SK-N-SH treated with all-trans-retinoic acid at 6 μM for 48 hours (cell line): ENCODE data around the gene CCNT1.
"Not testable (repeated sequence)": the region's sequence is repeated elsewhere in the genome, so short reads cannot be mapped to it uniquely, and the experiment has no call there.

Experiments
- ATAC-seq: fragments of 200-7000 bp; cut with Tn5 transposase; 3 replicates; pipeline ENCODE4 v1.9.1; 2020; ENCODE audit warnings: mild to moderate bottlenecking, moderate library complexity
- ARNTL ChIP-seq: fragments of 450-650 bp; formaldehyde crosslinking; IDR thresholded peaks from 2 replicates; pipeline ENCODE4 v1.5.0; 2020; ENCODE audit warnings: low read depth, mild to moderate bottlenecking, moderate library complexity, borderline replicate concordance
- ESRRG ChIP-seq: fragments of 250-450 bp; sonication (Bioruptor Pico); IDR thresholded peaks from 2 replicates; pipeline ENCODE4 v1.6.1; 2021; ENCODE audit warnings: mild to moderate bottlenecking
- GLIS3 ChIP-seq: fragments of 250-450 bp; sonication (Bioruptor Pico); IDR thresholded peaks from 2 replicates; pipeline ENCODE4 v1.5.0; 2020; ENCODE audit warnings: mild to moderate bottlenecking, moderate library complexity
- ISL1 ChIP-seq: fragments of 250-450 bp; sonication (Bioruptor Pico); IDR thresholded peaks from 2 replicates; pipeline ENCODE4 v2.1.2; 2022; ENCODE audit warnings: mild to moderate bottlenecking, moderate library complexity
- OSR1 ChIP-seq: fragments of 250-450 bp; sonication (Bioruptor Pico); IDR thresholded peaks from 2 replicates; pipeline ENCODE4 v1.8.0; 2022; ENCODE audit warnings: moderate library complexity, mild to moderate bottlenecking, inconsistent platforms
- TCF4 ChIP-seq: fragments of 250-450 bp; sonication (Bioruptor Pico); IDR thresholded peaks from 2 replicates; pipeline ENCODE4 v1.8.0; 2021; ENCODE audit warnings: mild to moderate bottlenecking, moderate library complexity, borderline replicate concordance
- ZC3H10 ChIP-seq: fragments of 250-450 bp; sonication (Bioruptor Pico); IDR thresholded peaks from 2 replicates; pipeline ENCODE4 v1.5.1; 2021; ENCODE audit warnings: mild to moderate bottlenecking, moderate library complexity
- ZFP3 ChIP-seq: fragments of 250-450 bp; sonication (Bioruptor Pico); IDR thresholded peaks from 2 replicates; pipeline ENCODE4 v1.5.0; 2020; ENCODE audit warnings: mild to moderate bottlenecking, moderate library complexity
- ZFP30 ChIP-seq: fragments of 450-650 bp; formaldehyde crosslinking; IDR thresholded peaks from 2 replicates; pipeline ENCODE4 v1.5.0; 2022; ENCODE audit warnings: mild to moderate bottlenecking, moderate library complexity
- ZNF565 ChIP-seq: fragments of 450-650 bp; formaldehyde crosslinking; conservative IDR thresholded peaks from 2 replicates; pipeline ENCODE4 v1.5.0; 2020; ENCODE audit warnings: low read depth, mild to moderate bottlenecking, moderate library complexity
- ZNF70 ChIP-seq: fragments of 450-650 bp; formaldehyde crosslinking; IDR thresholded peaks from 2 replicates; pipeline ENCODE4 v1.5.0; 2020; ENCODE audit warnings: mild to moderate bottlenecking, moderate library complexity
- TF ChIP-seq, protein P1 (sequence below): fragments of 250-450 bp; sonication (Bioruptor Pico); IDR thresholded peaks from 2 replicates; pipeline ENCODE4 v1.8.0; 2020; ENCODE audit warnings: mild to moderate bottlenecking, moderate library complexity, borderline replicate concordance
- TF ChIP-seq, protein P2 (sequence below): fragments of 250-450 bp; sonication (Bioruptor Pico); IDR thresholded peaks from 2 replicates; pipeline ENCODE4 v1.5.0; 2020; ENCODE audit warnings: mild to moderate bottlenecking, moderate library complexity
- TF ChIP-seq, protein P3 (sequence below): fragments of 250-450 bp; sonication (Bioruptor Pico); IDR thresholded peaks from 2 replicates; pipeline ENCODE4 v1.8.0; 2021; ENCODE audit warnings: low read depth, mild to moderate bottlenecking, moderate library complexity, borderline replicate concordance
- TF ChIP-seq, protein P4 (sequence below): fragments of 250-450 bp; sonication (Bioruptor Pico); IDR thresholded peaks from 2 replicates; pipeline ENCODE4 v1.5.1; 2020; ENCODE audit warnings: low read depth, mild to moderate bottlenecking, moderate library complexity
- TF ChIP-seq, protein P5 (sequence below): fragments of 250-450 bp; sonication (Bioruptor Pico); IDR thresholded peaks from 2 replicates; pipeline ENCODE4 v1.5.1; 2021; ENCODE audit warnings: mild to moderate bottlenecking, moderate library complexity

CCNT1 gene

DNA sequence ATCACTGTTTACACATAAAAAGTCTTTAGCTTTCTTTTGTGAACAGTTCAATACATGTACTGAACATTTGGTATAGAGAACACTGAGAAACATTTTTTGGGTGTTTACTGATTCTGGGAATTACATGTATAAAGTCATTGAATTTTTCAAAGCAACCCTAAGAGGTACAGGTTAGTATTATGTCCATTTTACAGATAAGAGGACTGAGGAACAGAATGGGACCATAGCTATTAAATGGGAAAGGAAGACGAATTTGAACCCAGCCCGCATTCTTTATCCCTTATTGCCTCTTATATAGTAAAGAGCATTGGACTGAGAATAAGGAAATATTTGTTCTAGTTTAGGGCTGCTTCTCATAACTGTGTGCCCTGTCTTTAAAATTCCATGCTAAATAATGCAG is 33.6 kb downstream of the CCNT1 start:
- no peak for ATAC-seq
- TF ChIP-seq ZNF70 (CRISPR knock-in tag) (no peak), TCF4 (CRISPR knock-in tag) (no peak), OSR1 (no peak), ZNF565 (no peak), ZFP3 (CRISPR knock-in tag) (no peak), ARNTL (CRISPR knock-in tag) (no peak), ESRRG (CRISPR knock-in tag) (no peak), ZFP30 (CRISPR knock-in tag) (no peak)
- TF ChIP-seq, protein P1, sequence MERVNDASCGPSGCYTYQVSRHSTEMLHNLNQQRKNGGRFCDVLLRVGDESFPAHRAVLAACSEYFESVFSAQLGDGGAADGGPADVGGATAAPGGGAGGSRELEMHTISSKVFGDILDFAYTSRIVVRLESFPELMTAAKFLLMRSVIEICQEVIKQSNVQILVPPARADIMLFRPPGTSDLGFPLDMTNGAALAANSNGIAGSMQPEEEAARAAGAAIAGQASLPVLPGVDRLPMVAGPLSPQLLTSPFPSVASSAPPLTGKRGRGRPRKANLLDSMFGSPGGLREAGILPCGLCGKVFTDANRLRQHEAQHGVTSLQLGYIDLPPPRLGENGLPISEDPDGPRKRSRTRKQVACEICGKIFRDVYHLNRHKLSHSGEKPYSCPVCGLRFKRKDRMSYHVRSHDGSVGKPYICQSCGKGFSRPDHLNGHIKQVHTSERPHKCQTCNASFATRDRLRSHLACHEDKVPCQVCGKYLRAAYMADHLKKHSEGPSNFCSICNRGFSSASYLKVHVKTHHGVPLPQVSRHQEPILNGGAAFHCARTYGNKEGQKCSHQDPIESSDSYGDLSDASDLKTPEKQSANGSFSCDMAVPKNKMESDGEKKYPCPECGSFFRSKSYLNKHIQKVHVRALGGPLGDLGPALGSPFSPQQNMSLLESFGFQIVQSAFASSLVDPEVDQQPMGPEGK = no peak
- TF ChIP-seq, protein P2, sequence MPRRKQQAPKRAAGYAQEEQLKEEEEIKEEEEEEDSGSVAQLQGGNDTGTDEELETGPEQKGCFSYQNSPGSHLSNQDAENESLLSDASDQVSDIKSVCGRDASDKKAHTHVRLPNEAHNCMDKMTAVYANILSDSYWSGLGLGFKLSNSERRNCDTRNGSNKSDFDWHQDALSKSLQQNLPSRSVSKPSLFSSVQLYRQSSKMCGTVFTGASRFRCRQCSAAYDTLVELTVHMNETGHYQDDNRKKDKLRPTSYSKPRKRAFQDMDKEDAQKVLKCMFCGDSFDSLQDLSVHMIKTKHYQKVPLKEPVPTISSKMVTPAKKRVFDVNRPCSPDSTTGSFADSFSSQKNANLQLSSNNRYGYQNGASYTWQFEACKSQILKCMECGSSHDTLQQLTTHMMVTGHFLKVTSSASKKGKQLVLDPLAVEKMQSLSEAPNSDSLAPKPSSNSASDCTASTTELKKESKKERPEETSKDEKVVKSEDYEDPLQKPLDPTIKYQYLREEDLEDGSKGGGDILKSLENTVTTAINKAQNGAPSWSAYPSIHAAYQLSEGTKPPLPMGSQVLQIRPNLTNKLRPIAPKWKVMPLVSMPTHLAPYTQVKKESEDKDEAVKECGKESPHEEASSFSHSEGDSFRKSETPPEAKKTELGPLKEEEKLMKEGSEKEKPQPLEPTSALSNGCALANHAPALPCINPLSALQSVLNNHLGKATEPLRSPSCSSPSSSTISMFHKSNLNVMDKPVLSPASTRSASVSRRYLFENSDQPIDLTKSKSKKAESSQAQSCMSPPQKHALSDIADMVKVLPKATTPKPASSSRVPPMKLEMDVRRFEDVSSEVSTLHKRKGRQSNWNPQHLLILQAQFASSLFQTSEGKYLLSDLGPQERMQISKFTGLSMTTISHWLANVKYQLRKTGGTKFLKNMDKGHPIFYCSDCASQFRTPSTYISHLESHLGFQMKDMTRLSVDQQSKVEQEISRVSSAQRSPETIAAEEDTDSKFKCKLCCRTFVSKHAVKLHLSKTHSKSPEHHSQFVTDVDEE = no peak
- TF ChIP-seq, protein P3, sequence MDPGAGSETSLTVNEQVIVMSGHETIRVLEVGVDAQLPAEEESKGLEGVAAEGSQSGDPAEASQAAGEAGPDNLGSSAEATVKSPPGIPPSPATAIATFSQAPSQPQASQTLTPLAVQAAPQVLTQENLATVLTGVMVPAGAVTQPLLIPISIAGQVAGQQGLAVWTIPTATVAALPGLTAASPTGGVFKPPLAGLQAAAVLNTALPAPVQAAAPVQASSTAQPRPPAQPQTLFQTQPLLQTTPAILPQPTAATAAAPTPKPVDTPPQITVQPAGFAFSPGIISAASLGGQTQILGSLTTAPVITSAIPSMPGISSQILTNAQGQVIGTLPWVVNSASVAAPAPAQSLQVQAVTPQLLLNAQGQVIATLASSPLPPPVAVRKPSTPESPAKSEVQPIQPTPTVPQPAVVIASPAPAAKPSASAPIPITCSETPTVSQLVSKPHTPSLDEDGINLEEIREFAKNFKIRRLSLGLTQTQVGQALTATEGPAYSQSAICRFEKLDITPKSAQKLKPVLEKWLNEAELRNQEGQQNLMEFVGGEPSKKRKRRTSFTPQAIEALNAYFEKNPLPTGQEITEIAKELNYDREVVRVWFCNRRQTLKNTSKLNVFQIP (CRISPR knock-in tag) = no peak
- TF ChIP-seq, protein P4, sequence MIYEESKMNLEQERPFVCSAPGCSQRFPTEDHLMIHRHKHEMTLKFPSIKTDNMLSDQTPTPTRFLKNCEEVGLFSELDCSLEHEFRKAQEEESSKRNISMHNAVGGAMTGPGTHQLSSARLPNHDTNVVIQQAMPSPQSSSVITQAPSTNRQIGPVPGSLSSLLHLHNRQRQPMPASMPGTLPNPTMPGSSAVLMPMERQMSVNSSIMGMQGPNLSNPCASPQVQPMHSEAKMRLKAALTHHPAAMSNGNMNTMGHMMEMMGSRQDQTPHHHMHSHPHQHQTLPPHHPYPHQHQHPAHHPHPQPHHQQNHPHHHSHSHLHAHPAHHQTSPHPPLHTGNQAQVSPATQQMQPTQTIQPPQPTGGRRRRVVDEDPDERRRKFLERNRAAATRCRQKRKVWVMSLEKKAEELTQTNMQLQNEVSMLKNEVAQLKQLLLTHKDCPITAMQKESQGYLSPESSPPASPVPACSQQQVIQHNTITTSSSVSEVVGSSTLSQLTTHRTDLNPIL (CRISPR knock-in tag) = no peak
- TF ChIP-seq, all 23 proteins: peak for 0

DNA sequence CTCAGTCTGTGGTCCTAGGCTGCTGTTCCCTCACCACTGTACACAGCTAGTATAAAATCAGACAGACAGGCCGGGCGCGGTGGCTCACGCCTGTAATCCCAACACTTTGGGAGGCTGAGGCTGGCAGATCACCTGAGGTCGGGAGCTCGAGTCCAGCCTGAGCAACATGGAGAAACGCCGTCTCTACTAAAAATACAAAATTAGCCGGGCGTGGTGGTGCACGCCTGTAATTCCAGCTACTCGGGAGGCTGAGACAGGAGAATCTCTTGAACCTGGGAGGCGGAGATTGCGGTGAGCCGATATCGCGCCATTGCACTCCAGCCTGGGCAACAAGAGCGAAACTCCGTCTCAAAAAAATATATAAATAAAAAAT is 34.0 kb downstream of the CCNT1 start:
- ATAC-seq = not testable (repeated sequence)

DNA sequence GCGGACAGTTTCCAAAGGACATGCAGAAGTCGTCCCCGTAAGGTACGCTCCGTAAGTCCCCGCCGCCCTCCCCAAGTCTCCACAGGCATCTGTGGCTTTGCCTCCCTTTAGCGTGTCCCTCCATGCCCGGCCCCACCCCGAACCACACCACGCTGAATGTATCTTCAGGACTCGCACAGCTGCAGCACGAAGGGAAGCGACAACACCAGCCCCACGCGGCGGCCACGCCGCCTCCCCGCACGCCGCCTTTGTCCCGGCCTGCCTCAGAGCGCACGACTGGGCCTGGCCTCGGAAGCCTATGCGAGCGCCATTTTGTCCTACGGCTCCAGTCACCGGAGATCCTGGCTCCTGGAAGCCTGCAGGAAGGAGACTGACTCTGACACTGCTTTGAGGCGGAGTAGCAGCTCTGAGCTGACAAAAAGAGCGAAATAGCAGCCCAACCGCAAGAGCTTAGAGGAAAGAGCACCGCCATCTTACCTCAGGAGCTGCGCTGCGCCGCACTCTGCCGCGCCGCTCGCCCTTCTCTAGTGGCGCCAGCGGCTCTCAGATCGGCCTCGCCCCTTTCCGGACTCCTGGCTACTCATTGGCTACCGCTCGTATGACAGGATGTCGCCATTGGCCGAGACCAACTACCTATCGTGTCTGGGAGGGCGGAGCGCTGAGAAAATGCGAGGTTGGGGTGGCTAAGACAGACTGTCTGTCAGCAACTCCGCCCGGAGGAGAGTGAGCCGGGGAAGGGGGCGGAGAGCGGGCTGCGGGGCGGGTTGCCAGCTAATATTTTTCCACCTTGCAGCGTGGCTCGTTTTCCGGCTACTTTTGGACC is 34.6 kb downstream of the CCNT1 start, which contains the start of gene KANSL2:
Gene KANSL2, minus strand, starts transcription at position 529 of the 823 bp plus-strand sequence. CDS start 606 bp downstream, outside the sequence.
- TF ChIP-seq ZC3H10 (CRISPR knock-in tag) (no peak), ZFP30 (CRISPR knock-in tag) (no peak), OSR1 (no peak), ZNF70 (CRISPR knock-in tag) (no peak)
- TF ChIP-seq, protein P5, sequence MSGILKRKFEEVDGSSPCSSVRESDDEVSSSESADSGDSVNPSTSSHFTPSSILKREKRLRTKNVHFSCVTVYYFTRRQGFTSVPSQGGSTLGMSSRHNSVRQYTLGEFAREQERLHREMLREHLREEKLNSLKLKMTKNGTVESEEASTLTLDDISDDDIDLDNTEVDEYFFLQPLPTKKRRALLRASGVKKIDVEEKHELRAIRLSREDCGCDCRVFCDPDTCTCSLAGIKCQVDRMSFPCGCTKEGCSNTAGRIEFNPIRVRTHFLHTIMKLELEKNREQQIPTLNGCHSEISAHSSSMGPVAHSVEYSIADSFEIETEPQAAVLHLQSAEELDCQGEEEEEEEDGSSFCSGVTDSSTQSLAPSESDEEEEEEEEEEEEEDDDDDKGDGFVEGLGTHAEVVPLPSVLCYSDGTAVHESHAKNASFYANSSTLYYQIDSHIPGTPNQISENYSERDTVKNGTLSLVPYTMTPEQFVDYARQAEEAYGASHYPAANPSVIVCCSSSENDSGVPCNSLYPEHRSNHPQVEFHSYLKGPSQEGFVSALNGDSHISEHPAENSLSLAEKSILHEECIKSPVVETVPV (CRISPR knock-in tag) = 0 out of 2 replicates have a peak, but pooled peaks have one; percentile 48
- TF ChIP-seq, protein P1 = no peak
- ATAC-seq = peak; percentile 98

DNA sequence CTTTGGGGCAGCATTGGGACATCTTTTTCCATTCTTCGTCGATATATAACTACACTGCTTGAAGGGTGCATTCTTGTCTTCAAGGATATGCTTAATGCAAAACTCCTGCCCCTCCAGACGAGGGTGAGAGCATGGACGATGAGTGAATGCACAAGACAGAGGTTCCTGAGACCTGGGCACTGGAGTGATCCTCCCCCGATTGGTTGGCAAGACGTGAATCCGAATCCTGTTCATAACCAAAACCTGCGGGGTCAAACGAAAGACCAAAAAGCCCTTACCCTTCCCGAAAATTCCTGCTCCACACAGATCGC is 35.2 kb downstream of the CCNT1 start:
- peak; percentile 23 for ATAC-seq
- TF ChIP-seq, protein P3 (CRISPR knock-in tag) = no peak
- TF ChIP-seq GLIS3 = no peak
- TF ChIP-seq ISL1 (CRISPR knock-in tag) = no peak
- TF ChIP-seq, protein P5 (CRISPR knock-in tag) = no peak
